ENCODE results near the gene ZMYND8. TPM values are rescaled to one million over a fixed set of nuclear protein-coding genes. Genes with fewer than 3 reads are reported as not detected.

ZMYND8 gene
- total and polyA plus RNA-seq, 2 of the 4 experiments (the other 2 are of a cell fraction), result 24.0 to 28.2 TPM

- H3K4me2 ChIP-seq (ENCODE audit: low read depth, low read length), result no peak overlapping the region
- H3K9ac ChIP-seq (ENCODE audit: low read depth, low read length), result no peak overlapping the region
- no peaks in the 10 kb centered on the region for H4K20me1 ChIP-seq (ENCODE audit: insufficient read depth, low read length)
- H3K56ac ChIP-seq (ENCODE audit: extremely low read depth, insufficient read depth, low read length), result no peak overlapping the region
- peaks cover 3% of the 10 kb centered on the region; the same call in 1 of the 2 replicates for H3K4me1 ChIP-seq (ENCODE audit: control insufficient read depth, insufficient read depth, low read length)
- dilution Hi-C loops (cut with HindIII; ENCODE audit: low sequenced_read_pairs, unreplicated experiment), result no loop called here
- BruUV-seq (replicated peaks), result no TSS peak
- 100% methylated on average over 1 of the region's 3 CpGs; no CpG with 5 or more reads in 1 of the 2 experiments for WGBS, 2 experiments (ENCODE audit: extremely low coverage in 2 of 2, insufficient read length in 1 of 2)
- H3K18ac ChIP-seq (ENCODE audit: low read depth, low read length), result no peak overlapping the region
- no peak overlapping the region for H2BK5ac ChIP-seq (ENCODE audit: low read depth, low read length, poor library complexity, severe bottlenecking)
- no peak overlapping the region for H3K14ac ChIP-seq (replicated peaks; ENCODE audit: low read depth, low read length)
- POLR2A ChIA-PET (ENCODE audit: unreplicated experiment), result no interaction called here
- H3K27me3 ChIP-seq (ENCODE audit: control insufficient read depth, insufficient read depth, low read length), result no peaks in the 10 kb centered on the region
- no peak overlapping the region for H3K4ac ChIP-seq (ENCODE audit: low read depth, low read length)
- no peaks in the 10 kb centered on the region for H3K79me1 ChIP-seq (ENCODE audit: low read depth in 1 of 2, low read length in 2 of 2)
- H2BK120ac ChIP-seq (ENCODE audit: low read depth, low read length), result no peak overlapping the region
- H3K27ac ChIP-seq (ENCODE audit: insufficient read depth, low read length), result no peak overlapping the region
- ATAC-seq (ENCODE audit: low read depth) (no peak), DNase-seq (peak; percentile 34)
- no peak overlapping the region for H2AFZ ChIP-seq (replicated peaks; ENCODE audit: low read length, poor library complexity)
- H3K9me3 ChIP-seq (ENCODE audit: control insufficient read depth, insufficient read depth, low read length), result no peaks in the 10 kb centered on the region
- no peak overlapping the region for H4K8ac ChIP-seq (ENCODE audit: low read depth in 2 of 2, low read length in 2 of 2)
- H3K36me3 ChIP-seq (ENCODE audit: control insufficient read depth, insufficient read depth, low read length), result no peaks in the 10 kb centered on the region
- 0 out of 2 replicates have a peak, but pooled peaks cover 6% of the 10 kb centered on the region for H3K9me1 ChIP-seq (ENCODE audit: insufficient read depth, low read length)
- CTCF ChIA-PET, result interaction anchor here (0.6 to 1.6 kb wide), 2 partner anchors 181 to 186 kb away, joined by 3 to 8 read pairs; no protein-coding TSS in a partner anchor
- in situ Hi-C loops (cut with MboI; ENCODE audit: low sequenced_read_pairs), result loop anchor here (5.0 to 10.0 kb wide), 2 partner anchors 184 to 427 kb away; no protein-coding TSS in a partner anchor
- no peak for TF ChIP-seq RAD21 (IDR thresholded peaks at IDR 0.05; ENCODE audit: low read length)
- peak; percentile 89 for TF ChIP-seq RCOR1 (IDR thresholded peaks at IDR 0.05; ENCODE audit: insufficient replicate concordance, low read length)
- no peak for TF ChIP-seq MAFK (IDR thresholded peaks at IDR 0.05; ENCODE audit: low read depth, low read length)
- no peak for TF ChIP-seq POLR2A (IDR thresholded peaks at IDR 0.05; ENCODE audit: low read depth, low read length)
- TF ChIP-seq CTCF (conservative IDR thresholded peaks at IDR 0.05; ENCODE audit: low read depth, low read length), result no peak
- TF ChIP-seq USF2 (IDR thresholded peaks at IDR 0.05; ENCODE audit: low read depth, low read length), result no peak
- H2AK9ac ChIP-seq (replicated peaks; ENCODE audit: low read depth, low read length, poor library complexity), result no peak overlapping the region
- H2BK20ac ChIP-seq (ENCODE audit: low read depth, low read length), result no peak overlapping the region
- no peak overlapping the region for H2AK5ac ChIP-seq (ENCODE audit: low read depth, low read length)
- intact Hi-C loops (cut with micrococcal nuclease), result no loop called here
- H3K4me3 ChIP-seq (ENCODE audit: insufficient read depth, low read depth, low read length), result no peak overlapping the region
- H3K23ac ChIP-seq (ENCODE audit: low read depth, low read length), result no peak overlapping the region
- no peak overlapping the region for H4K5ac ChIP-seq (ENCODE audit: low read depth, low read length)
- H4K91ac ChIP-seq (ENCODE audit: insufficient read depth, low read depth, low read length), result no peak overlapping the region
- H2BK15ac ChIP-seq (ENCODE audit: low read depth, low read length), result no peak overlapping the region
Observed at GRCh38 chr20:47198254-47198671, 158.2 kb downstream of the ZMYND8 start.

Data from IMR-90 (cell line).